ENCODE results near the gene LUZP2.

DNA sequence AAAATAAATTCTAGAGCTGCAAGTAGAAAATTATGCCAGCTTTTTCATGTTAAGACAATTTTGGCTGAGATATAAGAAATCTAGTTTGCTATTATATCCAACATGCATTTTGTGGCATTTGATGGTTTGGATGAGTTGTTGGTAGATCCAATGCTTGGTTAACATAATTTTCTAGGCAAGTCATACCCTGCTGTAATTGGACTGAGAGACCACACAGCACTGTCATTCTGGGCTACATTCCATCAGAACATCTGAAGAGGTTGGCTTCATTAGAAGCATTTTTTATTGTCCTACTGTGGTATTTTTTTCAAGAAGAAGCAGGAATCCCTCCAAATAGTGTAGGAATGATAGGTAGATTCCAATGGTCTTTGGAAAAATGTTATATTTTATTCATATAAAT lies 561.0 kb downstream of the LUZP2 start:
- TF ChIP-seq, protein P1, sequence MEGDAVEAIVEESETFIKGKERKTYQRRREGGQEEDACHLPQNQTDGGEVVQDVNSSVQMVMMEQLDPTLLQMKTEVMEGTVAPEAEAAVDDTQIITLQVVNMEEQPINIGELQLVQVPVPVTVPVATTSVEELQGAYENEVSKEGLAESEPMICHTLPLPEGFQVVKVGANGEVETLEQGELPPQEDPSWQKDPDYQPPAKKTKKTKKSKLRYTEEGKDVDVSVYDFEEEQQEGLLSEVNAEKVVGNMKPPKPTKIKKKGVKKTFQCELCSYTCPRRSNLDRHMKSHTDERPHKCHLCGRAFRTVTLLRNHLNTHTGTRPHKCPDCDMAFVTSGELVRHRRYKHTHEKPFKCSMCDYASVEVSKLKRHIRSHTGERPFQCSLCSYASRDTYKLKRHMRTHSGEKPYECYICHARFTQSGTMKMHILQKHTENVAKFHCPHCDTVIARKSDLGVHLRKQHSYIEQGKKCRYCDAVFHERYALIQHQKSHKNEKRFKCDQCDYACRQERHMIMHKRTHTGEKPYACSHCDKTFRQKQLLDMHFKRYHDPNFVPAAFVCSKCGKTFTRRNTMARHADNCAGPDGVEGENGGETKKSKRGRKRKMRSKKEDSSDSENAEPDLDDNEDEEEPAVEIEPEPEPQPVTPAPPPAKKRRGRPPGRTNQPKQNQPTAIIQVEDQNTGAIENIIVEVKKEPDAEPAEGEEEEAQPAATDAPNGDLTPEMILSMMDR (conservative IDR thresholded peaks at IDR 0.05; ENCODE audit: low read depth, low read length) = no peak
- TF ChIP-seq EZH2 (IDR thresholded peaks at IDR 0.05; ENCODE audit: low read length, unreplicated experiment) = no peak
- TF ChIP-seq EZH2phosphoT487 (IDR thresholded peaks at IDR 0.05; ENCODE audit: borderline replicate concordance, low read length) = no peak

Data from PC-3 (cell line).